GM18505 (cell line): ENCODE measurements around the gene ADAMTS4.
"Not testable (repeated sequence)": the region's sequence is repeated elsewhere in the genome, so short reads cannot be mapped to it uniquely, and the experiment has no call there.

ENCODE experiments used
- ATAC-seq: cut with Tn5 transposase; IDR thresholded peaks from one replicate; pipeline ENCODE4 v1.9.1; 2021; ENCODE audit not compliant: unreplicated experiment
- POLR2A ChIP-seq: IDR thresholded peaks from 4 replicates; pipeline ENCODE4 v1.6.1; 2011; ENCODE audit warnings: borderline replicate concordance; ENCODE audit not compliant: insufficient read depth, insufficient read length; ENCODE audit errors: extremely low read depth

ADAMTS4 gene

DNA sequence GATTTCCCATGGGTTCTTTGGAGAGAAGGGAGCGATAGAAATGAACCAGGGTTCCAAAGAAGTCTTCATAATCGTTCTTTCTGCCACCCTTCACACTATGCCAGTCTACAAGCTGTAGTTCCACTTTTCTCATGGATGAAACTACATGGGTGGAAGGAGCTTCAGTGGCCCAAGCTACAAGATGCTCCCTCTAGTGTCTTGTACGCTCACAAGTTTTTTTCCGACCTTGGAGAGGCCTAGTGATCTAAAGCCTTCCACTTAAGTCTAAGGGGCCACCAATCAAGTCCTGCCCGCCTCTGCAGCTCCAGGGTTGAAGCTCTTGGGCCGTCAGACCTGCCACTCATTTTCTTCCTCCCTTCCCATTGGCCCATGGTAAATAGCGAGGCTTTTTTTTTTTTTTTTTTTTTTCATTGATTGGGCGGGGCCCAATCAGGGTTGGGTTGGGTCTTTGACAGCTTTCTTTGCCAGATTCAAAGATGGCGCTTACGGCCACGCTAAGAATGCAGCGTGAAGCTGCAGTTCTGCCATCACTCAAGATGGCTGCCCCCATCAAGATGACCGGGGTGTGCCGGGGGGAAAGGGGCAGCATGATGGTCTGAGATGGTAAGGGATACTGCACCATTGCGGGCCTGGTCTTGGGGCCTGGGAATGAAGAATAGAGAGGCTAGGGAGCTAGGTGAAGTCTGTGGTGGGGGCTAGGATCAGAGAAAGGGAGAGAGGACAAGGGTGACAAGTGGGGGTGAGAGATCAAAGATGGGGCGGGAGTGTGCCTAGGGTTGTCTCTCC, 26.9 kb upstream of the ADAMTS4 start, which contains the start of gene TOMM40L:
Gene TOMM40L, plus strand, starts transcription at position 527 of the 786 bp plus-strand sequence. CDS start 430 bp downstream, outside the sequence.
- peak; percentile 68 for TF ChIP-seq POLR2A
- ATAC-seq = peak; percentile 83

DNA sequence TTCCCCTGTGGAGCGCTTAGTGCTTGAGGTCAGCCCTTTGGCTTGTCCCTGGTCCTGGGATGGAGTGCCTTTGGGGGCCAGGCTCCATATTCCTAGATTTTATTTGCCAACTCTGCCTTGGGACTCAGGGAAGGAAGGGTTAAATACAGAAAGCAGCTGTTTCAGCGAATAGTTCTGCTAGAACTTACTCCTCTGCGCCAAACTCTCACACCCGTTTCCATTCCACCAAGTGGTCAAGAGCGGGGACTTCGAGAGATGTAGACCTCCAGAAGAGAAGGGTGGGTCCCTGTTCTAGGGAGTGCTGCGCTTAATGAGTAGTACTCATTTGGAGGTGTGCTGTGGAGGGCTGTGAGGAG, 26.3 kb upstream of the ADAMTS4 start:
- ATAC-seq = no peak
- no peak for TF ChIP-seq POLR2A

DNA sequence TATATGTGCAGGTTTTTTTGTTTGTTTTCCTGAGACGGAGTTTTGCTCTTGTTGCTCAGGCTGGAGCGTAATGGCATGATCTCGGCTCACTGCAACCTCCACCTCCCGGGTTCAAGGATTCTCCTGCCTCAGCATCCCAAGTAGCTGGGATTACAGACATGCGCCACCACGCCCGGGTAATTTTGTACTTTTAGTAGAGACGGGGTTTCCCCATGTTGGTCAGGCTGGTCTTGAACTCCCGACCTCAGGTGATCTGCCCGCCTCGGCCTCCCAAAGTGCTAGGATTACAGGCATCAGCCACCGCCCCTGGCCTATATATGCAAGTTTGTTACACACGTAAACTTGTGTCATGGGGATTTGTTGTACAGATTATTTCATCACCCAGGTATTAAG, 25.8 kb upstream of the ADAMTS4 start:
- not testable (repeated sequence) for ATAC-seq

DNA sequence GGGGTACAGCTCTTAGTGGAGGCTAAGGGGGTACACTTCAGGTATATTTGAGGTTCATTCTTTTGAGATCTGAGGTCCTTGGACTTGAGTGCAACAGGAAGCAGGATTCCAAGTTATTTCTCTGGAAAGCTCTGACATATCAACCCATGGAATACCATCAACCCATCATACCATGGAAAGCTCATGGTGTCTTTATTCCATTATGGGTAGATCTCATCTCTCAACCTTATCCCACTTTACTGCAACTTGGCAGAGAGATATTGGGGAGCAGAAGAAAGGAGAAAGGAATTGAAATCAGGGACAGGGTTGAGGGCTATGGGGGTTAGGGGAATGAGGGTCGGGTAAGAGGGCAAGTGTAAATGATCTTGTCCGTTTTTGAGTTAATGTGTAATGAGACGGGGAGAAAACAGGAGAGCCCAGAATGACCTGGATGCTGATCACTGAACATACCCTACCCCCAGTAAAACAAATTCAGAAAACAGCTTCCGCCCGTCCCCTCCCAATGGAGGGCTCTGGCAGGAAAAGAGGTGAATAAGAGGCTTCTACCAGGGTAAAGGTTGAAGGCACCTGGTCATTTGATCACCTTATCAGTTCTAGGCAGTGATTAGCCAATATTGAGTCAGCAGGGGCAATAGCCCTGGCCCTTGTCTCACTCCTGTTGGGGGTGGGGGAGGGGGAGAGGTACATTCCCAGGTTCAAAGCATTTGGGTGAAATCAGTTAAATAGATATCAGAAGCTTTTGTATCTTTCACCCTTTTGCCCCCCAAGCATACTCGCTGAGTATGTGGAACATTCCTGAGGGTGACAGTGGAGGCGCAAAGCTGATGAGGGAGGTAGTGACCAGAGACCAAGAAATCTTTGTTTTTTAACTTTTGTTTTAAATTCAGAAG, 25.2 kb upstream of the ADAMTS4 start:
- no peak for ATAC-seq
- no peak for TF ChIP-seq POLR2A

DNA sequence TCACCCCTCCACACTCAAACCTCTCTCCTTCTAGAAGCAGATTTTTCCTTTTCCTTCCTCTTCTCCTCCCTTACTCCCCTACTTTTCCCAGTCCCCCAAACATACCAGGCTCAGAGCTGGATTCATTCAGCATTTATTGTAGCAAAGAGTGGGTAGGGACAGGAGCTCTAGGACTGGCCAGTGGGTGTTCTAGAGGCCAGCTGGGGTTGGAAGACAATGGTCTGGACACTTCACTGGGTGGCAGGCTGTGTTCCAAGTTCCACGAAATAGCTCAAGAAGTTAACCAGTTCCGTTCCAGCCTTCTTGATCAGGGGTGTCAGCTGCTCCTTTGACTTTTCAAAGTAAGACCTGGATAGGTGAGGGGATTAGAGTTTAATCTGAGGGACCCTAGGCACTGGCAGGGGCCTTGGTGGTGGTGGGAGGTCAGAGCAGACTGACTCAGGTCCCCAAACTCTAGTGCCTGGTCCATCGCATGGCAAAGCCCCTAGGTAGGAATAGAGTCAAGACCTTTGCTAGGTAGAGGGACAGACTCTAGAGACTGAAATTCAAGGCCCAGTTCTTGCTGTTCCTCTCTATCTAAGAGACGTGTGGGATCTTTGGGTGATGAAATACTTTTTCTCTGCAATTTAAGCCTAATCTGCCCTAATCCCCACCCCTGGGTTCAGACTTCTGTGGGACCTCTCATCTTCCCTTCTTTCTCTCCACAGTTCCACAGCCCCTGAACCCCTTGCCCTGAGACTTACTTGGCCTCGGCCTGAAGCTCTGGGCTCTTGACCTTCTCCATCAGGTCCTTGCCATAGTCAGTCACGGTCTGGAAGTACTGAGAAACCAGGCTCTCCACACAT, 23.5 kb upstream of the ADAMTS4 start:
- no peak for TF ChIP-seq POLR2A
- ATAC-seq = no peak

DNA sequence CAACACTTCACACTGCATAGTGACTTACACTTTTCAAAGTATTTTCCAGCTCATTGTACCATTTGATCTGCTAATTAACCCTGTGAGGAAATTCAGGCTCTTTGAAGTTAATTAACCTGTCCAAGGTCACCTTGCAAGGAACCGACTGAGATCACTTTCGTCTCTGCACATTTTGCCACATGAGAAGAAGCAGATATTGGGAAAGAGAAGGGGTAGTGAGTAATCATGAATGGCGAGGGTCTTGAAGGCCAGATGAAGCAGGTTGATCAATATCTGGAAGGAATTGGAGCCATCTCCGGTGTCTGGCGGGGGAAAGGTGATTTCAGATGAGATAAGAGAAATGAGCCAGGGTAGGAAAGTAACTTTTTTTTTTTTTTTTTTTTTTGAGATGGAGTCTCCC, 21.1 kb upstream of the ADAMTS4 start:
- TF ChIP-seq POLR2A = no peak
- ATAC-seq = no peak

DNA sequence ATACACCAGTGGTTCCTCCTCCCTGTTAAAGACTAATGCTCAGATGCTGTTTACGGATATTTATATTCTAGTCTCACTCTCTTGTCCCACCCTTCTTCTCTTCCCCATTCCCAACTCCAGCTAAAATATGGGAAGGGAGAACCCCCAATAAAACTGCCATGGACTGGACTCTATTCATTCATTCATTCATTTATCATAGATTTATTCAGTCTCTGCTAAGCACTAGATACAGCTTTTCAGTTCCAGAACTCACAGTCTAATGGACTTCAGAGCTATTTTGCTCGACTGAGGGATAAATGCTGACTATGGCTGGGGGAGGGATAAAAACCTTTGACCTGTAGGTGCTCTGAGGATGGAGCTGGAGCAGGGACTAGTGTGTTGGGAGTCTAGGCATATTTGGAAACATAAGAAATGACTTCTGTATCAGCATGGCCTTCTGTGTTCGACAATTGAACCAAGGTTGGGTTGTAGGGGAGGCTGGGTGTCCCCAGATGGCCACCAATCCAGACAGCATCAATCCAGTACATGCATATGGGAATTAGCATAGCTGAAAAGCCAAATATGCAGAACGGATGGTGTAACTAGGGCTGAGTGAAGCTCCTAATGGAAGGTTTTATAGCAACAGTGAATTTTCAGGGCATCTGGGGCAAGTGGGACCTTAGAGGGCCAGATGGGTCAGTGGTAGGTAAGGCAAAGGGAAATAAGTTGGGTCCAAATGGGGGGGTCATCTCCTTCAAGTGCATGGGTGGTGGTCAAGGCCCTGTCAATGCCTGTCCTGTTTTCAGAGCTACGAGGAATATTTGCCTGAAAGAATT, 20.4 kb upstream of the ADAMTS4 start:
- TF ChIP-seq POLR2A = no peak
- no peak for ATAC-seq

DNA sequence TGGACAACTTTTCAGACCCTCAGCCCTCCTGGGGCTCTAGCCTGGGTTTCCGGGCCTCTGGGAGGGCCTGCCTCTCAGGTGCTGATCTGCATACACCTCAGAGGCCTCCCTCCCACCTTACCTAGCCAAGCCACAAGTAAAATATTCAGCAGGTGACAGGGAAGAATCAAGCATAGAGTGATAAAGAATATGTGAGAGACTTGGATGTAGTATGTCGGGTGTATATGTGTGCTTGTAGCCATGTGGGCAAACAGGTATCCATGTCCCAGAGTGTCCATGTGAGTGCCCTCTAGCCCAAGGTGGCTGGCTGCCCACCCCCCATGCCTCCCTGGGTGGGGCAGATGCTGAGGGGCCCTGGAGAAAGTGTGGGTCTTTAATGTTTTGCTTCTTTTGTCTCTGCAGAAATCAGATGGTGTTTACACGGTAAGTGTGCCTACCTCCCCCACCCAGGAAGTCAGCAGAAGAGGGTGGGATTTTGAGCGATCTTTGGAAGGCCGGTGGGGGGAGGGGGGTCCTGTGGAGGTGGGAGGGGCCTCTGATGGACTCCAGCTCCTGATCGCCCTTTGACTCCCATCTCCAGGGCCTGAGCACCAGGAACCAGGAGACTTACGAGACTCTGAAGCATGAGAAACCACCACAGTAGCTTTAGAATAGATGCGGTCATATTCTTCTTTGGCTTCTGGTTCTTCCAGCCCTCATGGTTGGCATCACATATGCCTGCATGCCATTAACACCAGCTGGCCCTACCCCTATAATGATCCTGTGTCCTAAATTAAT, 19.6 kb upstream of the ADAMTS4 start:
- no peak for ATAC-seq
- TF ChIP-seq POLR2A = no peak

DNA sequence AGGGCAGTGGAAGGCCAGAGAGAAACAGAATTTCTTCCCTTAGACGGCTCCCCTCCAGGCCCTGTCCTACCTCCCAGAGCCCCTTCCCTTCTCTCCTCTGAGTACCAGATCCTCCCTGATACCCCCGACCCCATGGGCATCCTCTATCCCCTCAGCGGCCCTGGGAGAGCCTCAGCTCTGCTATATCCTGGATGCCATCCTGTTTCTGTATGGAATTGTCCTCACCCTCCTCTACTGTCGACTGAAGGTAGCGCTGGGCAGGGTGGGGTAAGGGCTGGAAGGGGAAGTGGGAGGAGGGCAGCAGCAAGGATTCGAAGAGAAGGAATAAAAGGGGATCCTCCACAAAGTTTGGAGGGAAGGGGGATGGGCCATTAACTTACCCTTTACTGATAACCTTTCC, 19.0 kb upstream of the ADAMTS4 start:
- TF ChIP-seq POLR2A = no peak
- ATAC-seq = no peak

DNA sequence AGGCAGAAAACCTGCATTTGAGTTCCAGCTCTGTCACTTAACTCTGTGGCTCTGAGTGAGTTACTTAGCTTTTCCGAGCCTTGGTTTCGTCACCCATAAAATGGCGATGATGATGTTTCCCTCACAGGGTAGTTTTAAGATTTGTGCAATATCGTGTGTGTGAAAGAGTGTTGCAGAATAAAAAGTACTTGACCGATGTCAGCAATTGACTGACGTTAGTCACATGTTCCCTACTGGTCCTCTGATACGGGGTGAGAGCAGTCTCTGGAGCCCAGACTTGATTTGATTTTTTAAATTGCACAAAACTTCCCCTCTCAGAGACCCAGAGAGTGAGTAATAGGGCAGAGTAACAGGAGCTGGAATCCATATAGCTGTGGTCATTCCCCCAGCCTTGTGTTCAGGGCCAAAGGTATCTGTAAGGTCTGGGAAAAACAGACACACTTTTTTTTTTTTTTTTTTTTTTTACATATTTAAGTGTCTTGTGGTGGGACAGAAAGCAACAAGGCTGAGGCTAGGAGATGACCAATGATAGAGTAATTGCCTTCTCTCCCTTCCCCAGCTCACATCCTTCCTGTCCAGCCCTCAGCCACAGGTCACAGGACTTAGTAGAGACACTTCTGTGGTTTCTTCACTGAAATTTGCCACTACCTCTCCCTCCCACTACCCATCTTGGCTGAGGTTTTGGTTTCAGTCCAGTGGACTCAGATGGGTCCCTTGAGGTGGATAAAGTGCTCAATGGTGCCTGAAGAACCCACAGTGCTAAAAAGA, 18.3 kb upstream of the ADAMTS4 start:
- TF ChIP-seq POLR2A = no peak
- peak; percentile 81 for ATAC-seq

DNA sequence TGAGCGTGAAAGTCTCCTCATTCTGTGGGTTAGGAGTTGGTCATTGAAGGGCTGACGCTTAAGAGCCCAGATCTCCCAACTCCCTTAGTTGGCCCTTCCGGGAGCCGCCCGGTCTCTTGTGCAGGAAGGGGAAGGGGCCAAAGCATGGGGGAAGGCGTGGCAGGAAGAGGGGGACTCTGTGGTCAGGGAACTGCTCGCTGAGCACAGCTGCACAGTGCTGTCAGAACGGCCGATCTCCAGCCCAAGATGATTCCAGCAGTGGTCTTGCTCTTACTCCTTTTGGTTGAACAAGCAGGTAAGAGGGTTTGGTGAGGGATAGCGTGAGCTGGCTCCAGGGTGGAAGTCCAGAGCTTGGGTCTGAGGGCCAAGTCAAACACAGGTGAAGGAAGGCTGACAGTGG, 16.2 kb upstream of the ADAMTS4 start, which contains the start of gene FCER1G:
Gene FCER1G, plus strand, starts transcription at position 220 of the 400 bp plus-strand sequence. Its CDS starts 27 bp downstream, at position 247.
- ATAC-seq = no peak

More for the DNA sequence above, 16.2 kb upstream of the ADAMTS4 start, which contains the start of gene FCER1G:
- no peak for TF ChIP-seq POLR2A
